Renal pelvis (tissue), 4 donors: ENCODE results near the gene MORN5. TPM values are rescaled to one million over a fixed set of nuclear protein-coding genes. Genes with fewer than 3 reads are reported as not detected.

Experiments
- DNase-seq: peaks from one replicate; pipeline ENCODE4 v3.0.0-alpha.2; 2013
- polyA plus RNA-seq, 3 donors: library from polyadenylated mRNA; unstranded; fragments of 120-200 nt; gene quantifications; one replicate each; pipeline ENCODE4 v1.2.1, GENCODE V29; 2013; ENCODE audit not compliant: insufficient read length in 3 of 3

The MORN5 gene
- polyA plus RNA-seq, 3 donors: 2.6 to 4.1 (median 3.5) TPM

- DNase-seq: no peak
These were observed 68.5 kb downstream of the MORN5 start for GRCh38 chr9:122228191-122228567.

- DNase-seq: no peak
These were observed 69.1 kb downstream of the MORN5 start, which contains the start of gene LHX6 for GRCh38 chr9:122228568-122229484. Gene LHX6, minus strand, starts transcription at chr9:122228957. Its CDS starts 217 bp downstream, at chr9:122228740.

DNA sequence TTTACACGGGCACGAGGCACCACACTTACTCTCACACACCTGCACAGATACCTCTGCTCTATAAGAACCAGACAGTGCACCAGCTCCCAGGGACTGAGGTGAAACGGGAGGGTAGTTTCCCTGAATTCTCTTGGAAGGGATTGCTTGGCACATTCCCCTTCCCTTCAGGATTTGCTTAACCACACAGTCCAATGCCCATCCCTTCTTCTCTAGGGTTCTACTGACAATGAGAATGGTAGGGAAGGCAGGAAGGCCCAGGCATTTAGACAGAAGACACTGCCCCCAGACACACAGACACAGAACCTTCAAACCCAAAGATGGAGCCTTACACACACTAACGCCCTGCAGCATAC, 69.8 kb downstream of the MORN5 start:
- no peak for DNase-seq

GRCh38 chr9:122232796-122233306, 73.1 kb downstream of the MORN5 start:
- no peak for DNase-seq

GRCh38 chr9:122234022-122234748, 74.5 kb downstream of the MORN5 start:
- no peak for DNase-seq

DNA sequence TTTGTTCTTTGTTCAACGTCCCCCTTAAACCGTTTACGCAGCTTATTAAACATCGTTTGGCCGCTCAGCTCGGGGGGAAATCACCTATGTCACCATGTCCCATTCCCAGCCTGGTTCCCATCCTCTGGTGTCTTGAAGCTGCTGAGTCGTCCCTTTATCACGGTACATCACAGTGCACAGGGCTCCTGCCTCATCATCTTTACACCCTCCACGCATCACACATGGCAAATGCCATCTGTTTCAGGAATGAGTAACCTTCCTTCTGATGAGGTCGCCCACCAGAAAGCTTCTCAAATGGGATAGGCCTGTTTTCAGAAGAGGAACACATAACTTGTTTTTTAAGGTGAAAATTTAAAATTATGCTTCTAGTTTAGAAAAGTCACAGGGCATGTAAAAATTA, 77.0 kb downstream of the MORN5 start:
- no peak for DNase-seq

DNA sequence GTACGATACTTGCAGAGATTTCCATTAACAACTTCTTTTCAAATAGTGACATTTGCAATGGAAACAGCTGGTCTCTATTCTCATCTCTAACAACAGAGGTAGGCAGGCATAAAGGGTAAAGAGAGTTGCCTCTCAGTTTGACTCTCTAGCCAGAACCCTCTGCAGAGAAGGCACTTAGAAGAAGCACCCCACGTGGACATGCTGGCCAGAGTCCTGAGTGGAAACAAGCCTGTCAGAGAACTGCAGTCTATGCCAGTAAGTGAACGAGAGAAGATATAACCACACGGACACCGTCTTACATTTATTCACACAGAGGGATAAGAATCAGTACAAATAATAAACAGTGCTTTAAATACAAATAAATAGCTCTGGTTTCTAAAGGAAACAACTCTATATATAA, 80.0 kb downstream of the MORN5 start:
- no peak for DNase-seq

DNA sequence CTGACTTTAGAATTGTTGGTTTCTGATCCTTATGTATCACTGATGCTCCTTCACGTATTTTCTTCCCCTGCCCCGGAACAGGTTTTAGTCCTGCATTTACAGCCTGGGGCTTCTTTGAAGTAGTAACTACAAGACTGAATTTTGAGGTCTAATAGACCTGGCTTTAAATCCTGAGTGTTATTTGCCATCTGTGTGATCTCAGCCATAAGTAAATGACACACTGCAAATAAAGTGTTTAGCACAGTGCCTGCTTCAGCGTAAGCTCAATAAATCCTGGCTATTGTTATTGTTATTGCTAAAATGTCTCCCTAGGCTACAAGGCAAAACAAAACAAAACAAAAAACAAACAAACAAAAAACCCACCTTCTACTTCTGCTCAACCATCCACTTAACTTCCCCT, 84.6 kb downstream of the MORN5 start:
- no peak for DNase-seq

DNA sequence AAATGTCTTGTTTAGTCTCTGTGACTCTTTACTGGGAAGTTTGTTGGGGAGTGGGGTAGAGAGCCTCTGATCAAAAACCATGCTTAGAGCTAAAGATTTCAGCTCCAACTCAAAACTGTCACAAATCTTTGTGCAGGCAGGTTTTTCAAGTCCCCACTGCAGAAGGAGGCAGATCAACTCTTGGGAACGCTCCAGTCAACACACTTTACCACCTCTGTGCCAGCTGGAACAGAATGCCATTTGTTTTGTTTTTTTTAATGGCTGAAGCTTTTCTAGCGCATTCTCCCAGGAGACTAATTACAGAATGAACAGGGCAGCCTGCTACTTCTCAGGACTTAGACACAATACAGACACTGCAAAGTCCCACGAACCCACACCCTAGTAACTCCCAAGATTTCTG, 87.0 kb downstream of the MORN5 start:
- DNase-seq: no peak

GRCh38 chr9:122248448-122248865, 88.7 kb downstream of the MORN5 start:
- no peak for DNase-seq

Other genes starting within 250 kb of the MORN5 start
- gene TTLL11, start 66.6 kb upstream of the MORN5 start, polyA plus RNA-seq: 1 to 10 TPM; 6.2 to 8.9 (median 8.5) TPM
- 10 to 100 TPM; 79.0 to 93.6 (median 80.4) TPM for gene NDUFA8, start 129 bp upstream of the MORN5 start, polyA plus RNA-seq
- gene LHX6, start 69.0 kb downstream of the MORN5 start, polyA plus RNA-seq: 1 to 10 TPM; 3.7 to 4.8 (median 4.5) TPM
- 10 to 100 TPM; 31.9 to 33.4 (median 33.3) TPM for gene RBM18, start 104.9 kb downstream of the MORN5 start, polyA plus RNA-seq
- 10 to 100 TPM; 38.4 to 53.4 (median 46.6) TPM for gene MRRF, start 105.0 kb downstream of the MORN5 start, polyA plus RNA-seq
- gene PTGS1, start 211.1 kb downstream of the MORN5 start, polyA plus RNA-seq: 1 to 10 TPM; 3.9 to 5.3 (median 4.4) TPM